CD8-positive, alpha-beta memory T cell (primary cell): ENCODE results near the gene TMEM255B. TPM values are rescaled to one million over a fixed set of nuclear protein-coding genes. Genes with fewer than 3 reads are reported as not detected.

Experiments
- CTCF ChIA-PET: fragments of 350-600 bp; sonication (Branson Sonifier 250); formaldehyde crosslinking; loops from one replicate; lab custom pipeline; 2021; ENCODE audit warnings: antibody characterized with exemption; lab: Charles Lee
- POLR2A ChIA-PET: fragments of 350-600 bp; sonication (Branson Sonifier 250); formaldehyde crosslinking; loops from one replicate; lab custom pipeline; 2021; ENCODE audit warnings: antibody characterized with exemption; lab: Charles Lee
- DNase-seq, 5 donors: peaks; one replicate each; pipeline versions ENCODE4 v3.0.0 to v3.0.0-alpha.2; 2020 to 2022; ENCODE audit warnings: mixed read lengths in 1 of 5
- H3K27ac ChIP-seq: one replicate; pipeline ENCODE4 v1.7.0; 2013; ENCODE audit warnings: low read depth, mild to moderate bottlenecking, low read length, moderate library complexity
- H3K27me3 ChIP-seq: 2 replicates; pipeline ENCODE4 v1.7.0; 2013; ENCODE audit warnings: low read length, mild to moderate bottlenecking; ENCODE audit not compliant: insufficient read depth, poor library complexity, severe bottlenecking
- H3K36me3 ChIP-seq: 2 replicates; pipeline ENCODE4 v1.7.0; 2013; ENCODE audit warnings: mild to moderate bottlenecking, low read length, moderate library complexity; ENCODE audit not compliant: insufficient read depth
- H3K4me1 ChIP-seq: 2 replicates; pipeline ENCODE4 v1.7.0; 2013; ENCODE audit warnings: mild to moderate bottlenecking, low read length, moderate library complexity; ENCODE audit not compliant: insufficient read depth
- H3K4me3 ChIP-seq: 2 replicates; pipeline ENCODE4 v1.7.0; 2013; ENCODE audit warnings: mild to moderate bottlenecking, low read length
- H3K9me3 ChIP-seq: 2 replicates; pipeline ENCODE4 v1.7.0; 2013; ENCODE audit warnings: mild to moderate bottlenecking, low read length
- H3K27ac Mint-ChIP-seq, 8 donors: one replicate each; pipeline ENCODE4 v1.8.0; 2020 to 2021; ENCODE audit warnings: mixed read lengths in 8 of 8, mild to moderate bottlenecking in 6 of 8, inconsistent platforms in 3 of 8, moderate library complexity in 3 of 8
- H3K27me3 Mint-ChIP-seq, 2 donors: one replicate each; pipeline ENCODE4 v1.8.0; 2020 to 2021; ENCODE audit warnings: mixed read lengths in 2 of 2, mild to moderate bottlenecking in 1 of 2, moderate library complexity in 1 of 2
- H3K36me3 Mint-ChIP-seq, 3 donors: one replicate each; pipeline ENCODE4 v1.8.0; 2020 to 2021; ENCODE audit warnings: mixed read lengths in 3 of 3, inconsistent platforms in 1 of 3, mild to moderate bottlenecking in 1 of 3
- H3K4me1 Mint-ChIP-seq, 3 donors: one replicate each; pipeline ENCODE4 v1.8.0; 2020 to 2021; ENCODE audit warnings: mixed read lengths in 3 of 3, inconsistent platforms in 1 of 3, mild to moderate bottlenecking in 1 of 3
- H3K4me3 Mint-ChIP-seq, 7 donors: one replicate each; pipeline ENCODE4 v1.8.0; 2020 to 2021; ENCODE audit warnings: mixed read lengths in 7 of 7, mild to moderate bottlenecking in 6 of 7, moderate library complexity in 4 of 7, inconsistent platforms in 2 of 7
- H3K9me3 Mint-ChIP-seq, 5 donors: one replicate each; pipeline ENCODE4 v1.8.0; 2020 to 2022; ENCODE audit warnings: mixed read lengths in 5 of 5, mild to moderate bottlenecking in 3 of 5, moderate library complexity in 2 of 5, inconsistent platforms in 1 of 5
- polyA plus RNA-seq: library from polyadenylated mRNA; unstranded; fragments of 300-500 nt; fragmentation: Illumina TruSeq; gene quantifications from one replicate; pipeline ENCODE4 v1.2.3, GENCODE V29; 2021
- total RNA-seq, 2 experiments: library from RNA; stranded (reverse); gene quantifications; one replicate each; pipeline ENCODE4 v1.2.3, GENCODE V29; 2021

TMEM255B gene
- total and polyA plus RNA-seq, 3 experiments from 2014 or later: 0.57 to 0.69 TPM; not detected in 1

DNA sequence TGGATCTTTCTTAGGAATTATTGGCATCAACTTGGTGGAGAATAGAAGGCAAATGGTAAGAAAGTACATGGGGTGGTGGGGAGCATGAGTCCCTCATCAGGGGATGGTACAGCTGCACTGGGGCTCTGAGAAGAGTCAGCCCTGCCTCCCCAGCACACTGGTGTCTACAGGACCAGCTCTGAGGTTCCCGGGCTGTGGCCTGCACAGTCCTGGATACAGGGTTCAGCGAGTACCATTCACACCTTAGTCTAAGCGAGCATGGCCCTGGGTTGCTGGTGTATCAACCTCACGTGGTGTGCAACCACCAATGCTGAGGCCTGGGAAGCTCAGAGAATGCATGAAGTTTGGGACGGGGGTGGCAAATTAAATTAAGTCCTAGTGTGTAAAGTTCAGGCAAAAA lies 10.1 kb downstream of the TMEM255B start:
- no peak for DNase-seq
- Mint-ChIP-seq H3K9me3 (peaks cover 0 to 8% (median 3%) of the 10 kb centered on the region in 5 donors), H3K4me1 (peaks cover 0 to 9% (median 7%) of the 10 kb centered on the region in 3 donors), H3K27ac (no peak overlapping the region), H3K4me3 (no peak overlapping the region), H3K27me3 (peaks cover 0 to 37% of the 10 kb centered on the region in 2 donors), H3K36me3 (no peaks in the 10 kb centered on the region)
- CTCF ChIA-PET: no interaction called here
- Histone ChIP-seq H3K27me3 (no peaks in the 10 kb centered on the region), H3K4me3 (no peak overlapping the region), H3K27ac (no peak overlapping the region), H3K36me3 (no peaks in the 10 kb centered on the region), H3K9me3 (no peaks in the 10 kb centered on the region), H3K4me1 (no peaks in the 10 kb centered on the region)
- POLR2A ChIA-PET: no interaction called here

DNA sequence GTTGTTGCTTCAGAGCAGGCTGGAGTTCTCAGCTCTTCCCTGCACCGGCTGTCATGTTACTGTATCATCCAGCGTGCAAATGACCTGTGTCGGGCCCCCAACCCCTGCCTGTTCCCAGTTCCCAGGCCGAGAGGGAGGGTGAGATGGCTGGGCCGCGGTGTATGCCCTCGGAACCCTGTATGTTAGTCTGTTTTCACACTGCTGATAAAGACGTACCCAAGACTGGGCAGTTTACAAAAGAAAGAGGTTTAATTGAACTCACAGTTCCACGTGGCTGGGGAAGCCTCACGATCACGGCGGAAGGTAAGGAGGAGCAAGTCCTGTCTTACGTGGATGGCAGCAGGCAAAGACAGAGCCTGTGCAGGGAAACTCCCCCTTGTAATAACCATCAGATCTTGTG lies 10.9 kb downstream of the TMEM255B start:
- Histone ChIP-seq H3K9me3 (no peaks in the 10 kb centered on the region), H3K27me3 (no peaks in the 10 kb centered on the region), H3K4me1 (no peaks in the 10 kb centered on the region), H3K27ac (no peak overlapping the region), H3K36me3 (no peaks in the 10 kb centered on the region), H3K4me3 (no peak overlapping the region)
- CTCF ChIA-PET: no interaction called here
- H3K4me3 Mint-ChIP-seq: no peak overlapping the region
- no peaks in the 10 kb centered on the region for H3K36me3 Mint-ChIP-seq
- no peak overlapping the region for H3K27ac Mint-ChIP-seq
- H3K27me3 Mint-ChIP-seq: peaks cover 0 to 33% of the 10 kb centered on the region in 2 donors
- H3K9me3 Mint-ChIP-seq: peaks cover 0 to 8% (median 3%) of the 10 kb centered on the region in 5 donors
- H3K4me1 Mint-ChIP-seq: peaks cover 0 to 9% (median 7%) of the 10 kb centered on the region in 3 donors
- DNase-seq: no peak
- POLR2A ChIA-PET: no interaction called here

DNA sequence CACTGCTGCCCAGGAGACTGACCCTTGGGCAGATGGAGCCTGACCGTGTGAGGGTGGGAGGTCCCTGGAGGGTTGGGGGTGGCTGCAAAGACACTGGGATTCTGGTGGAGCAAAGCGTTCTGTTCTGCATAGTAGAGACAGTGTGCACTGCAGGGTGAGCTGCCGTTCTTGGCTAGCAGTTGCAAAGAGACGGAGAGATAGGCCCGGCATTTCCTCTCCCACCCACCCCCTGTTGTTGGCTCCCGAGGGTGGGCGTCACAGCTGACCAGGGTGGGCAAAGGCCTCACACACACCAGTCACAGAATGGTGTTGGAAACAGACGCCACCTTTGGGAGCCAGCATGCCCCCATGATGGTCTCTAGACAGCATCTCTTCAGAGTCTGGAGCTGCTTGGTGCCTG lies 11.4 kb downstream of the TMEM255B start:
- DNase-seq: no peak
- H3K27me3 Mint-ChIP-seq: peaks cover 0 to 27% of the 10 kb centered on the region in 2 donors
- Histone ChIP-seq H3K4me1 (no peaks in the 10 kb centered on the region), H3K27me3 (no peaks in the 10 kb centered on the region), H3K36me3 (no peaks in the 10 kb centered on the region), H3K9me3 (no peaks in the 10 kb centered on the region), H3K27ac (no peak overlapping the region), H3K4me3 (no peak overlapping the region)
- peaks cover 0 to 8% (median 3%) of the 10 kb centered on the region in 5 donors for H3K9me3 Mint-ChIP-seq
- H3K27ac Mint-ChIP-seq: no peak overlapping the region
- H3K4me3 Mint-ChIP-seq: no peak overlapping the region
- ChIA-PET CTCF (interaction anchor here (0.7 kb wide), 1 partner anchor 67 kb away, joined by 3 read pairs; no protein-coding TSS in a partner anchor), POLR2A (no interaction called here)
- no peaks in the 10 kb centered on the region for H3K36me3 Mint-ChIP-seq
- peaks cover 0 to 9% (median 7%) of the 10 kb centered on the region in 3 donors for H3K4me1 Mint-ChIP-seq

DNA sequence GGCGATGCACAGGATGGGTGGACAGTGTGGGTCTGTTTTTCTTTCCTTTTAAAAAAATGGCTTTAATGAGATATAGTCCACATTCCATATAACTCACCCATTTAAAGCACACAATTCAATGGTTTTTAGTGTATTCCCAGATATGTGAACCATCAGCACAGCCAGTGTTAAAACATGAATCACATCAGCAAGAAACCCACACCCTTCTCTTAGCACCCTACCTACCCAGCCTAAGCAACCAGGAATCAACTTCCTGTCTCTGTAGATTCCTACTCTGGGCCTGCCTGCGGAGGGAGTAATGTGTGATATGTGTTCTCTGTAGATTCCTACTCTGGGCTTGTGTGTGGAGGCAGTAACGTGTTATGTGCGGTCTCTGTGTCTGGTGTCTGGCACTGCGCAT lies 11.9 kb downstream of the TMEM255B start:
- Mint-ChIP-seq H3K4me1 (peaks cover 0 to 9% (median 7%) of the 10 kb centered on the region in 3 donors), H3K27ac (no peak overlapping the region), H3K36me3 (no peaks in the 10 kb centered on the region), H3K4me3 (no peak overlapping the region), H3K27me3 (peaks cover 0 to 22% of the 10 kb centered on the region in 2 donors), H3K9me3 (peaks cover 0 to 8% (median 3%) of the 10 kb centered on the region in 5 donors)
- Histone ChIP-seq H3K4me1 (no peaks in the 10 kb centered on the region), H3K27ac (no peak overlapping the region), H3K9me3 (no peaks in the 10 kb centered on the region), H3K4me3 (no peak overlapping the region), H3K27me3 (no peaks in the 10 kb centered on the region), H3K36me3 (no peaks in the 10 kb centered on the region)
- ChIA-PET POLR2A (no interaction called here), CTCF (interaction anchor here (0.7 kb wide), 1 partner anchor 67 kb away, joined by 3 read pairs; no protein-coding TSS in a partner anchor)
- DNase-seq: no peak

DNA sequence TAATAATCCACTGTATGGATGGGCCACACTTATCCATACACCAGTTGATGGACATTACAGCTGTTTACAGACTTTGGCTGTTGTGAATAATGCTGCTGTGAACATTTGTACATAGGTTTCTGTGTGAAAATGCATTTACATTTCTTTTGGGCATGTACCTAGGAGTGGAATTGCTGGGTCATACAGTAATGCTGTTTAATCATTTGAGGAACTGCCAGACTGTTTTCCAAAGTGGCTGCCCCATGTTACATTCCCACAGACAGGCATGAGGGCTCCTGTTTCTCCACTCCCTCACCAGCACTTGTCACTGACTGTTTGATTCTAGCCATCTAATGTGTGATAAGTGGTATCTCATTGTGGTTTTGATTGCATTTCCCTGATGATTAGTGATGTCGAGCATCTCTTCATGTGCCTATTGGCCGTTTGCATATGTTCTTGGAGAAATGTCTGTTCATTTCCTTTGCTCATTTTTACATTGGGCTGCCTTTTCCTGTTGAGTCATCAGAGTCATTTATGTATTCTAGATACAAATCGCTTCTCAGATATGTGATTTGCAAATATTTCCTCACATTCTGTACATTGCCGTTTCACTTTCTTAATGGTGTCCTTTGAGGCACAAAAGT lies 12.8 kb downstream of the TMEM255B start:
- Mint-ChIP-seq H3K9me3 (peaks cover 0 to 8% (median 3%) of the 10 kb centered on the region in 5 donors), H3K4me1 (peaks cover 0 to 9% (median 7%) of the 10 kb centered on the region in 3 donors), H3K27me3 (peaks cover 0 to 16% of the 10 kb centered on the region in 2 donors), H3K36me3 (no peaks in the 10 kb centered on the region), H3K27ac (no peak overlapping the region), H3K4me3 (no peak overlapping the region)
- H3K27ac ChIP-seq: no peak overlapping the region
- CTCF ChIA-PET: no interaction called here
- H3K4me3 ChIP-seq: no peak overlapping the region
- DNase-seq: no peak
- H3K9me3 ChIP-seq: no peaks in the 10 kb centered on the region
- H3K36me3 ChIP-seq: no peaks in the 10 kb centered on the region
- H3K4me1 ChIP-seq: no peaks in the 10 kb centered on the region
- peaks cover 4% of the 10 kb centered on the region for H3K27me3 ChIP-seq
- POLR2A ChIA-PET: no interaction called here

DNA sequence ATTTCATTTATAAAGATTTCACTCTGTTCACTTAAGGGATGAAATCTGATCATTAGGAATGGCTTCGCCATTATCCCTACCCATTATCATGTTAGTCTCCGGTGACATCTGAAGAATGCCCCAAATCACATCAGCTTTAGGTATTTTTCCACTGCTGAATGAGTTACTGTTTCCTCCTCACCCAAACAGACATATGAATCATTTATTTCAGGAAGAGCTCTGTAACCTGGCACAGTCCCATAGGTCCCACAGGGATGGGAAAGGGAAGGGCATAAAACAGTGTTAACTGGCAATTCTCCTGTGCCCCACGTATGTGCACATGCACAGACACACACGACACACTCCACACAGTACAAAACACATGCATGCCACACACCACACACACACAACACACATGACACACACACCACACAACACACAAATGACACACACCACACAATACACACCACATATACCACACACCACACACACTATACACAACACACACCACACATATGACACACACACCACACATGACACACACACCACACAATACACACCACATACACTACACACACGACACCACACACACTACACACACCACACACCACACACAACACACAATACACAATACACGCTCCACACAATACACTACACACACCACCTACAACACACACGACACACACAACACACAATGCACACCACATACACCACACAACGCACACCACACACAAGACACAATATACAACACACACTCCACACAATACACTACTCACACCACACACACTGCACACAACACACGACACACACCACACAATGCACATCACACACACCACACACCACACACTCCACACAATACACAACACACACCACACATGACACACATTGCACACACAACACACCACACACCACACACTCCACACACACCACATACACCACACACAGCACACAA lies 15.4 kb downstream of the TMEM255B start:
- peaks cover 12 to 19% of the 10 kb centered on the region in 2 donors for H3K27me3 Mint-ChIP-seq
- Histone ChIP-seq H3K4me3 (no peak overlapping the region), H3K36me3 (no peaks in the 10 kb centered on the region), H3K27ac (no peak overlapping the region), H3K27me3 (peaks cover 7% of the 10 kb centered on the region), H3K4me1 (no peaks in the 10 kb centered on the region), H3K9me3 (no peaks in the 10 kb centered on the region)
- H3K9me3 Mint-ChIP-seq: peaks cover 0 to 8% (median 3%) of the 10 kb centered on the region in 5 donors
- CTCF ChIA-PET: no interaction called here
- no peak overlapping the region for H3K4me3 Mint-ChIP-seq
- no peak overlapping the region for H3K27ac Mint-ChIP-seq
- POLR2A ChIA-PET: no interaction called here
- no peaks in the 10 kb centered on the region for H3K36me3 Mint-ChIP-seq
- peaks cover 0 to 9% (median 7%) of the 10 kb centered on the region in 3 donors for H3K4me1 Mint-ChIP-seq
- no peak for DNase-seq

DNA sequence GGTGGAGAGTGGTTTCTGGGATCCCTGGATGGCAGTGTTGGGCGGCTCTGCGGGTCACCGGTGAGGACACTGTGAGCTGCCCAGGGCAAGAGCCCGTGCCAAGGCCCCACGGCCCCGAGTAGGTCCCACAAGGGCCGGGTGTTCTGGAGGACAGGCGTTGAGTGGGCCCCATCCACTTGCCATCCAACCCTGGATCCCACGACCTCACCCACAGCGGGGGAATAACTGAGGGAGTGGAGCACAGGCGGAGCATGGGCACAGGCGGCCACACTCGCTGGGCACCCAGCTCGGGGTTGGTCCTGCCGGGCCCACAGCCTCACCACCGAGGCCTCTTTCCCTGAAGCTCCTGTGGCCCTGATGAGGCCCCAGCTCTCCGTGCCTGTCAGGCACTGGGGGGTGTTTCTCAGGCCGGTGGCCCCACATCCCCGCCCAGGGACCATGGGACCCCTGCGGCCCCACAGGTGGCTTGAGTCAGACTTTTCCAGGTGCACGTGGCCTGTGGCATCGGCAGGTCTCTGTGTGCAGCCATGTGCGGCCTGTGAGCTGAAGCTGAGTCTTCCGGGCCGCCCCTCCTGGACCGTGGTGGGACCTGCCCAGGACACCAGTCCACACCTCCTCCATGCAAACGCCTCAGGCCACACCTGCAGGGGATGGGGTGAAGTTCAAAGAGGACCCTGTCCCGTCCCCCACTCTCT lies 16.6 kb downstream of the TMEM255B start:
- no peak overlapping the region for H3K4me3 ChIP-seq
- H3K36me3 Mint-ChIP-seq: no peaks in the 10 kb centered on the region
- DNase-seq: no peak
- H3K4me3 Mint-ChIP-seq: no peak overlapping the region
- peaks cover 12 to 24% of the 10 kb centered on the region in 2 donors for H3K27me3 Mint-ChIP-seq
- no peaks in the 10 kb centered on the region for H3K36me3 ChIP-seq
- no peak overlapping the region for H3K27ac ChIP-seq
- H3K4me1 Mint-ChIP-seq: peaks cover 0 to 9% (median 7%) of the 10 kb centered on the region in 3 donors
- CTCF ChIA-PET: no interaction called here
- no peak overlapping the region for H3K27ac Mint-ChIP-seq
- no peaks in the 10 kb centered on the region for H3K4me1 ChIP-seq
- no peaks in the 10 kb centered on the region for H3K9me3 ChIP-seq
- H3K27me3 ChIP-seq: peaks cover 7% of the 10 kb centered on the region
- peaks cover 0 to 8% (median 3%) of the 10 kb centered on the region in 5 donors for H3K9me3 Mint-ChIP-seq
- POLR2A ChIA-PET: no interaction called here
